Right cardiac atrium (tissue), 5 donors: ENCODE data around the gene TARS2. TPM values are rescaled to one million over a fixed set of nuclear protein-coding genes. Genes with fewer than 3 reads are reported as not detected.

Experiments used
- ATAC-seq, 2 donors: fragments of 200-7000 bp; cut with Tn5 transposase; one replicate each; pipeline versions ENCODE4 v1.8.0 to v1.9.1; 2020; ENCODE audit warnings: moderate library complexity in 2 of 2, mild to moderate bottlenecking in 1 of 2
- DNase-seq, 3 donors: peaks; one replicate each; pipeline ENCODE4 v3.0.0-alpha.2; 2020
- H3K27ac ChIP-seq: one replicate; pipeline ENCODE4 v1.5.1; 2013; ENCODE audit warnings: mild to moderate bottlenecking, low read length, control low read depth, moderate library complexity
- H3K27me3 ChIP-seq: one replicate; pipeline ENCODE4 v1.6.1; 2013; ENCODE audit not compliant: control insufficient read depth, insufficient read depth
- H3K4me1 ChIP-seq: one replicate; pipeline ENCODE4 v1.6.1; 2013; ENCODE audit warnings: low read length; ENCODE audit not compliant: control insufficient read depth, insufficient read depth
- H3K4me3 ChIP-seq: one replicate; pipeline ENCODE4 v1.5.1; 2013; ENCODE audit warnings: low read length, control low read depth
- H3K9me3 ChIP-seq: one replicate; pipeline ENCODE4 v1.6.1; 2013; ENCODE audit warnings: low read length; ENCODE audit not compliant: control insufficient read depth
- WGBS: extraction: QIAGEN DNeasy Blood & Tissue Kit; methylation state at CpG from one replicate; pipeline ENCODE4 v1.1.7; 2013; 5-methylcytosine and 5-hydroxymethylcytosine counted together
- intact Hi-C, 4 donors: fragments of 100-400 bp; cut with DNase I; formaldehyde crosslinking; loops; one replicate each; pipeline versions ENCODE4 v1.11.0 to v1.14.0; 2022 to 2023
- polyA plus RNA-seq: library from polyadenylated mRNA; stranded (reverse); fragments of 200-250 nt; gene quantifications from one replicate; pipeline ENCODE4 v1.2.3, GENCODE V29; 2013
- total RNA-seq, 4 donors: library from RNA; stranded (reverse); fragmentation: NEBNext Ultra II Directional; extraction: Animal tissue kit (Norgen Biotek cat#: 25700); gene quantifications; one replicate each; pipeline ENCODE4 v1.2.1, GENCODE V29; 2021
- donor health status: healthy with polysubstance abuse.
- donor health status: DM: no; HTN: yes; CAD: no.
- donor health status: DM: no; HTN: no; CAD: no.
- donor health status: DM: no; HTN: yes; CAD: no; lungs with severe emphysema.
- donor health status: DM: yes; HTN: yes; CAD: no.

TARS2 gene
- total and polyA plus RNA-seq, 5 donors, result 15.1 to 23.2 (median 21.1) TPM

DNA sequence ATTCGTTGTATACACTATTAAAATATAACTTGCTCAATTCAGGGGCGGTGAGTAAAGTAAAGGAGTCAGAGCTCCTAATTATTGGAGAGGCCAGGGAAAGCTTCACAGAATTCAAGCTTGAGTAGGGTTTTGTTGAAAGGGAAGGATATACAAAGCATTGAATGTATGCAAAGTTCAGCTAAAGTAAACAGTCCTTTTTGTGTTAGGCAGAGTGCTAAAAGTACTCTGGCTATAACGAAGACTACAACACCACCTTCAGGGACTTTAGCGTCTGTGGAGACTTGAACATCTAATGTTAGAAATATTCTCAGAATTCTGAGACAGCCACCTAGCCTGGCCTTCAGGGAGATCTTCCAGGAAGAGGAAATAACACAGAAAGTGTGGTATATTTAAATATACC is 29.4 kb downstream of the TARS2 start:
- Histone ChIP-seq H3K27me3 (no peaks in the 10 kb centered on the region), H3K4me3 (no peak overlapping the region), H3K27ac (no peak overlapping the region), H3K9me3 (no peaks in the 10 kb centered on the region), H3K4me1 (peaks cover 3% of the 10 kb centered on the region)
- ATAC-seq (no peak), DNase-seq (no peak)
- 56% methylated on average over 4 of the region's 4 CpGs for WGBS
- intact Hi-C loops, result no loop called here

DNA sequence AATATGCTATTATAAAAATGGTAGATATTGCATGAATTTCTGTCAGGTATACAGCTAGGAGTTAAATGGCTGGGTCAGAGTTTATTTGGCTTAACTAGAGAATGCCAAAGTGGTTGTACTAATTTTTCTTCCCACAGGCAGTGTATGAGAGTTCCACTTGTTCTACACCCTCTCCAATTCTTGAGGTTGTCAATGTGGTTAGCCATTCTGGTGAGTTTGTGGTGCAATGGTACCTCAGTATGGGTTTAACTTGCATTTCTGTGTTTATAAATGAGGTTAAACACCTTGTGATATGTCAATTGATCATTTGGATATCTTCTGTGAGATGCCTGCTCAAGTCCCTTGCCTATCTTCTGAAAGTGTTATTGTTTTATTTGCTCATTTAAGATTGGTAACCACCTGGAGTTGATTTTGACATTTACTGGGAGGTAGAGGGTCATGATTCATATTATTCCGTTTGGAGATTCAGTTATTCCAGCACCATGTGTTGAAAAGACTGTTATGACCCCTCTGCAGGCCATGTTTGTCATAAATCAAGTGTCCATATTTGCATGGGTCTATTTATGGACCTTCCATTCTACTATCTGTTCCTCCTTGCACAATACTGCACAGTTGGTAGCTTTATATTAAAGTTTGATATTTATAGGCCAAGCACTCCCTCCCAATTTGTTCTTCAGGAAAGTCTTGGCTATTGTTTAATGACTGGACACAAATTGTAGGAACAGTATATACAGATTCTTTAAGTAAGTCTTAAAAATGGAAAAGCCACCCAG is 34.2 kb downstream of the TARS2 start:
- 75% methylated on average over 1 of the region's 1 CpG for WGBS
- H3K4me3 ChIP-seq, result no peak overlapping the region
- ATAC-seq (no peak), DNase-seq (no peak)
- peaks cover 2% of the 10 kb centered on the region for H3K4me1 ChIP-seq
- H3K9me3 ChIP-seq, result no peaks in the 10 kb centered on the region
- H3K27me3 ChIP-seq, result no peaks in the 10 kb centered on the region
- no peak overlapping the region for H3K27ac ChIP-seq
- intact Hi-C loops, result no loop called here

DNA sequence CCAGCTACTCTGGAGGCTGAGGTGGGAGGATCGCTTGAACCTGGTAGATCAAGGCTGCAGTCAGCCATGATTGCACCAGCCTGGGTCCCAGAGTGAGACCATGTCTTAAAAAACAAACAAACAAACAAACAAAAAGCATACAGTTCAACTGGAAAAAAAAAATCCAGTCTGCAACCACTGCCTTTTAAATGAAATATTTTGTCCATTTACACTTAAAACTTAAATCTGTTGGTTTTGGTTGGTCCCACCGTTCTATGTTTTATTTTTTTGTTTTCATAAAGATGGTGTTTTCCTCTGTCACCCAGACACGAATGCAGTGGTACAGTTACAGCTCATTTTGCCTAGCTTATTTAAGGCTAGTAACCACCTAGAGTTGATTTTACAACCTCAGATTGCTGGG is 38.1 kb downstream of the TARS2 start:
- peaks cover 3% of the 10 kb centered on the region for H3K4me1 ChIP-seq
- DNase-seq (no peak), ATAC-seq (no peak)
- H3K27ac ChIP-seq, result no peak overlapping the region
- intact Hi-C loops, result no loop called here
- H3K4me3 ChIP-seq, result no peak overlapping the region
- no peaks in the 10 kb centered on the region for H3K9me3 ChIP-seq
- no peaks in the 10 kb centered on the region for H3K27me3 ChIP-seq
- WGBS, result 89% methylated on average over 3 of the region's 3 CpGs

DNA sequence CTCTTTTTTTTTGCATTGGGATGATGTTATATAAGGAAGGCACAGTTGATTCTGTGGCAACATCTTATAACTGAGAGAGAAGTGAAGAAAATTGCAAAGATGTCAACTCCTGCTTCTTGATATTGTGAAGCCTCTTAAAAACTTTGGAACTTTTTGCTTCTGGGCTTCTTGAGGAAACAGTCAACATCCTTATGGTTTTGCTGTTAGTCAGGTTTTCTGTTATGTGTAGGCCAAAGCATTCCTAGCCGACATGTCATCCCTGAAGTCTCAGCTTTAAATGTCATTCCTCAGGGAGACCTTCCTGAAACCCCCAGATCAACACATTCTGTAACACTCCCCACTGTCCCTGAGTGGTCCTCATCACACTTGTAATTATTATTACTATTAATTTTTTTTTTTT is 41.0 kb downstream of the TARS2 start:
- intact Hi-C loops, result no loop called here
- Histone ChIP-seq H3K4me3 (no peak overlapping the region), H3K4me1 (peaks cover 3% of the 10 kb centered on the region), H3K9me3 (no peaks in the 10 kb centered on the region), H3K27ac (no peak overlapping the region), H3K27me3 (no peaks in the 10 kb centered on the region)
- ATAC-seq (no peak), DNase-seq (no peak)
- WGBS, result 86% methylated on average over 1 of the region's 1 CpG

DNA sequence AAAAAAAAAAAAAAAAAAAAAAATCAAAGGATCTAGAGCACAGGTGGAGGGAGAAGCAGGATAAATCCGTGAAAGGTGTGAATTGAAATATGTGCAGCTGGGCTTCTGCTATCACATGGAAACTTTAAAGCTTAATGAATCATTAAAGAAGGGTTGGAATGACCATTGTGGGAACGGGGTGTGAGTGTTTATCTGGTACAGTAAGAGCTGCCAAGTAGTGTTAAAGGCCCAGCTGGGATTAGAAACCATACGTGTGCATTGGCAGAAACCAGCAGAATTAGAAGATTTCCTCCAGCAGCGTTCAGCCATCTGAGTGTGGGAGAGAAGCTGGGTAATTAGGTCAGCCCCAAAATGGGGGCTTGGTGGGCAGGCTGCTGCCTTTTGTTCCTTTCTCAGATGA is 41.8 kb downstream of the TARS2 start:
- WGBS, result 19% methylated on average over 4 of the region's 4 CpGs
- peak; percentile 5 to 44 for ATAC-seq
- no peaks in the 10 kb centered on the region for H3K9me3 ChIP-seq
- intact Hi-C loops, result no loop called here
- no peaks in the 10 kb centered on the region for H3K27me3 ChIP-seq
- peak overlapping the region; percentile 36 for H3K27ac ChIP-seq
- peaks cover 3% of the 10 kb centered on the region for H3K4me1 ChIP-seq
- no peak overlapping the region for H3K4me3 ChIP-seq
- DNase-seq, result peak in 1 of 3 donors; percentile 12

DNA sequence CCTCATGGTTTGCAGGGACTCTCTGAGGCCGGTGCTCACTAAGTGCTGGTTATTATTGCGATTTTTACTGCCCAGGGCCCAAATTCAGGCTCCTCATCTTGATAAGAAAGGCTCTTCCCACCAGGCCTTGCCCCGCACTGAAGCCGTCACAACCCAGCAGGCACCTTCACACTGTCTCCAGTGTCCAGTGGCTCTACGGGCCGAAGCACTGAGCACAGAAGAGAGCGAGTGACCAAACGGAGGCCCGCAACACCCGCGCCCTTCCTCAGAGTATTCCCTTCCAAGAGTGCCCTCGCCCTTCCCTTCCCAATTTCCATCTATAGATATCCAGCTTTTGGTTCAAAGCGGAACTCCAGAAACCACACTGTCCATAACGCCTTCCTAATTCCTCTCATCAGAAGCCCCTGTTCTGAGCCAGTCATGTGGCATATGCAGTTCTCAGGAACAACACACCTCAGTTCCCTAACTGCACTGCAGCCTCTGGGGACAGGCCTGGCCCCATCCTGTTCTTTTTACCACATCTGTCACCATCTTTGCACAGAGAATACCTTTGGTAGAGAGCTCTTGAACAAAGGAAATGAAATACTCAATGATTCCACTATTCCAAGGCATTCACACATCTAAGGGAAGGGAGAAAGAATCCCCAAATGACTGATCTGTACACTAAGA is 43.4 kb downstream of the TARS2 start:
- Histone ChIP-seq H3K4me3 (no peak overlapping the region), H3K4me1 (peaks cover 3% of the 10 kb centered on the region), H3K9me3 (no peaks in the 10 kb centered on the region), H3K27me3 (no peaks in the 10 kb centered on the region), H3K27ac (no peak overlapping the region)
- 96% methylated on average over 14 of the region's 14 CpGs for WGBS
- peak in 1 of 3 donors; percentile 30 for DNase-seq
- intact Hi-C loops, result loop anchor here (5.0 to 10.0 kb wide), 4 partner anchors 56 to 68 kb away; no protein-coding TSS in a partner anchor
- no peak for ATAC-seq

DNA sequence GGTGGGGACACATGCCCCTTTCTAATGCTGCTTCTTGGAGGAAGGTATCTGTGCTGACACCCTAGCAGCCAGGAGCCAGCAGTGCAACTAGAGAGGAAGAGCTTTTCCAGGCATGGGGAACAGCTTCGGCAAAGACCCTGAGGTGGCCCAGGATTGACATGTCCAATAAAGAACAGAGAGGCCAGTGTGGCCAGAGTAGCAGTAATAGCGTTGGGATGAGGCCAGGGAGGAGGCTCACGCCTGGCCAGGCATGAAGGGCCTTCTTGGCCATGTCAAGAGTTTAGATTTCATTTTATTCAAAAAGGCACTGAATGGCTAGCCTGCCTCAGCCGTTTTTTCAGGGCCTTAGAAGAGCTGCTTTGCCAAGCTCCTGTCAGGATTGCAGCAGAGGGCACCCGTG is 45.6 kb downstream of the TARS2 start:
- ATAC-seq (peak; percentile 11 to 21), DNase-seq (peak in 2 of 3 donors; percentile 63 to 78)
- intact Hi-C loops, result loop anchor here (5.0 to 10.0 kb wide), 4 partner anchors 58 to 71 kb away; no protein-coding TSS in a partner anchor
- peaks cover 3% of the 10 kb centered on the region for H3K4me1 ChIP-seq
- H3K4me3 ChIP-seq, result no peak overlapping the region
- H3K9me3 ChIP-seq, result no peaks in the 10 kb centered on the region
- no peaks in the 10 kb centered on the region for H3K27me3 ChIP-seq
- 34% methylated on average over 5 of the region's 5 CpGs for WGBS
- H3K27ac ChIP-seq, result peak overlapping the region; percentile 72

DNA sequence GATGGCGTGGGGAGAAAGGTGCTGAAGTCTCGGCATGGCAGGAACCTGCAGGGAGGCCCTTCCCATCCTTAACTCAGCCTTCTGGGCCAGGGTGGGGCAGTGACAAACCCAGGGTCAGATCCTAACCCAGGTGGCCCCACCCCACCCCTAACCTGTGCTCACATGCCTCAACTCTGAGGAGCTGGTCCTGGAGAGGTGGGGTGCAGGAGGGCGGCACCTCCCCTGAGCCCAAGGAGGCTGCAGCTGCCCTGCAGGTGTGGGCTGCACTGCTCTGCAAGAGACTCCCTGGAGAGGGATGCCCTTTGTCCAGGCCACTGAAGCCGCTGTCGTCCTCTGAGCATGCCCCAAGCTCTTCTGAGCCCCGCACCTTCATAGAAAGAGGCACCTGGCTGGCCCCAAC is 46.8 kb downstream of the TARS2 start:
- peak in 2 of 3 donors; percentile 56 to 58 for DNase-seq
- Histone ChIP-seq H3K27me3 (no peaks in the 10 kb centered on the region), H3K4me1 (peaks cover 3% of the 10 kb centered on the region), H3K27ac (peak overlapping the region; percentile 74), H3K9me3 (no peaks in the 10 kb centered on the region), H3K4me3 (no peak overlapping the region)
- ATAC-seq, result no peak
- intact Hi-C loops, result loop anchor here (5.0 to 10.0 kb wide), 4 partner anchors 59 to 72 kb away; no protein-coding TSS in a partner anchor
- 89% methylated on average over 6 of the region's 6 CpGs for WGBS

DNA sequence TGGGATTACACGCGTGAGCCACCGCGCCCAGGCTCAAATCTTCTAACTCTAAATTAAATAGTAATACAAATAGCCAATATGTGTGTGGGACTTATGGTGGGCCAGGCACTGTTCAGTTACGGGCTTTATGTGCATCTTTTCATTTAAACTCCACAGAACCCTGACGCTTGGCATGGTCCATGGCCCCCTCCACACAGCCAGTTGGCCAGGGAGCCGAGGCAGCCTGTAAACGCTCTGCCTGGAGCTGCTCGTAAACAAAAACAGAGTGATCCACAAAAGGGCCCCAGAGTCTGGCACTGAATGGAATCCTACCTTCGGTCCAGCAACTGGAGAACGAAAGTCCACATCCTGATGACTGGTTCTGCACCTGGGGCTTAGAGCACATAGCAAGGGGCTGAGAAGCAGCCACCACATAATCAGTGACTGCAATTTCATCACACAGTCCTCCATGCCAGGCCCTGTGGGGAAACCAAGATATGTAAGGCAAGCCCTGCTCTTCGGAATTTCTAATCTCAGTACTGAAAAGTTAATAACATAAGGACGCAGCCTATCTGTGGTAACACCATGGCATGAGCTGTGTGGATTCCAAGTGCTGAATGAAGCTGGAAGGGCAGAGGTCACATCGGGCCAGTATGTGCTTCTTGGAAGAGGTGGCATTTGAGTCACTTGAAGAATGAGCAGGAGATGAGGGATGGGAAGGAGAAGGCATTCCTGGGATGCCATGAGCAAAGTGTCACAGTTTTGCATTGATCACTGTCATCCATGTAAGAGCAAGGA is 48.5 kb downstream of the TARS2 start:
- DNase-seq, result peak in 1 of 3 donors; percentile 47
- intact Hi-C loops, result loop anchor here in 1 of 4 donors (10.0 kb wide), 1 partner anchor 61 kb away; no protein-coding TSS in a partner anchor
- H3K4me3 ChIP-seq, result no peak overlapping the region
- H3K9me3 ChIP-seq, result no peaks in the 10 kb centered on the region
- ATAC-seq, result no peak
- no peaks in the 10 kb centered on the region for H3K27me3 ChIP-seq
- H3K4me1 ChIP-seq, result no peaks in the 10 kb centered on the region
- 75% methylated on average over 14 of the region's 14 CpGs for WGBS
- H3K27ac ChIP-seq, result peak overlapping the region; percentile 84

DNA sequence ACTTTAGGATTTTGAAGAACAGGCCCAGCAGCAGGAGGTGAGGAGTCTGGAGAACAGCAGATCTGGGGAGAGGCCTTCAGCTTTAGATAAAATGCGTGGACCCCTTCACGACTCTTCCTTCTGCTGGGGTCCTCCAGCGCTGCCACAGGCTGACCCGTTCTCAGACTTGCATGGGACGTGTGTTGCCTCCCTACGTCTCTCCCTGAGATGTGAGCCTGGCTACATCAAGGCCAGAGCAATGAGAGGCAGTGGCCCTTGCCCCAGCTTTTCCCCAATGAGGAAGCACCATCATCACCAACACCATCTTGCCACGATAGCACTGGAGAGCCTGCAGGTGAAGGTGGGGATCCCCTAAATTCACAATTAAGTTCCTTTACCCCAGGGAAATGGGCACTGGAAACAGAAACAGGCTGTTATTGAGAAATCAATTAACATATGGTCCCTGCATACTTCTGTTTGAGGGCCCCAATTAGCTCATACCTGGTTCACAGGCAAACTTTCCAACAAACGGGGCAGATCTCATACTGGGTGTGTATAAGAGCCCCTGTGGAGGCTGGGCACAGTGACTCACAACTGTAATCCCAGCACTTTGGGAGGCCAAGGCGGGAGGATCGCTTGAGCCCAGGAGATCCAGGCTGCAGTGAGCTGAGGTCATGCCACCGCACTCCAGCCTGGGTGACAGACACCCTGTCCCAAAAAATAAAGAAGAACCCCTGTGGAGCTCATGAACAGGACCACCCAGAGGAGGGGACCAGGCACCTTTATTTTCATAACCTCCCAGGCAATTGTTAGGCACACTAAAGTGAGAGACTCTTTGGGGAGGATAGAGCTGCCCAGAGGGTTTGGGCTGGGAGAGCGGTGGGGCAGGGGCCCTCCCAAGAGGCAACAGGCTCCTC is 49.9 kb downstream of the TARS2 start:
- intact Hi-C loops, result loop anchor here in 1 of 4 donors (10.0 kb wide), 1 partner anchor 62 kb away; no protein-coding TSS in a partner anchor
- peak in 1 of 3 donors; percentile 20 for DNase-seq
- Histone ChIP-seq H3K27ac (no peak overlapping the region), H3K9me3 (no peaks in the 10 kb centered on the region), H3K4me3 (no peak overlapping the region), H3K4me1 (no peaks in the 10 kb centered on the region), H3K27me3 (no peaks in the 10 kb centered on the region)
- no peak for ATAC-seq
- WGBS, result 93% methylated on average over 12 of the region's 12 CpGs
